ENCODE data around the gene CLN6. TPM values are rescaled to one million over a fixed set of nuclear protein-coding genes. Genes with fewer than 3 reads are reported as not detected.

The CLN6 gene
- total and polyA plus RNA-seq, 9 of the 15 experiments (the other 6 are each of a cell fraction or from before 2014, with no cell fraction given), result 0.71 to 53.3 (median 39.3) TPM

DNA sequence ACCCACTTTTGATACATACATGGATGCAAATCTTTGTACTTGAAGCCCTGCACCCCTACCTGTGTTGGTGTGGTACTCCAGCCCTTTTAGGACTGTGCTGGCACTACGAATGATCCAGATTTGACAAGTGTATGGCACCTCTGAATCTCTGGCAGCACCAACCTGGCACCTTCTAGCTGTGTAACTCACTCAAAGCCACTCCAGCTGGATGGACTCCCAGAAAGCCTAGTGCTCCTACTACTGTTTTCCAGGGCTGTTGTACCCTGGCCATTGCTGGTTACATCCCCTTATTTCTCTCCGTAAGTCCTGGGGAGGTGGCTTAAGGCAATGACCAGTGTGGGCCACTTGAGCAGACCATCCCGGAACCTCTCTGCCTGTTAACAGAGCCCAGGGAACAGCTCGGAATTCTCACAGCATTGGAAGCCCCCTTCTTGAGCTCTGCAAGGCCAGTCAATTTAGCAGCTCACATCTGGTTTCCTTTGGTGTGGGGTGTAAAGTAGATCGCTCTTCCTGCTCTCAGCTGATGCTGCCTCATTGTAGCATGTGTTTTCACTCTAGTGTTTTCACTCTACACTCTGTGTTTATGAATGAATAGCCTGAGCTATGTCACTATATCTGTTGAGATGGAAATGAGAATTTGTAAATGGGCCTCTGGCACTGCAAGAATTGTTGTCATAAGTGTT, 36.6 kb downstream of the CLN6 start:
- no peak overlapping the region for H3K4me2 ChIP-seq (ENCODE audit: insufficient read depth, low read length)
- 84% methylated on average over 5 of the region's 5 CpGs for WGBS (ENCODE audit: insufficient coverage, low coverage, missing lambda C conversion rate)
- H3K9me3 ChIP-seq (replicated peaks; ENCODE audit: control insufficient read depth, insufficient read depth, low read depth, low read length), result no peaks in the 10 kb centered on the region
- H2AFZ ChIP-seq (ENCODE audit: low read depth, low read length), result no peak overlapping the region
- CTCF ChIA-PET (ENCODE audit: low intra/inter-chr PET ratio), result no interaction called here
- no peaks in the 10 kb centered on the region for H4K20me1 ChIP-seq (replicated peaks; ENCODE audit: control insufficient read depth, insufficient read depth, low read length)
- no TSS peak for BruUV-seq (replicated peaks)
- peaks cover 0 to 8% of the 10 kb centered on the region in 2 experiments; a peak in 3 of 5 replicates for H3K4me1 ChIP-seq (replicated peaks in 1 of 2; ENCODE audit: control insufficient read depth in 2 of 2, insufficient read depth in 2 of 2, low read length in 2 of 2)
- no peaks in the 10 kb centered on the region for H3K27me3 ChIP-seq (ENCODE audit: control insufficient read depth in 2 of 2, insufficient read depth in 2 of 2, low read length in 2 of 2)
- FAIRE-seq (no peak), ATAC-seq (no peak), DNase-seq (ENCODE audit: extremely low read depth in 1 of 4, low spot score in 3 of 4) (no peak)
- H3K9me1 ChIP-seq (ENCODE audit: control insufficient read depth, insufficient read depth, low read length), result no peaks in the 10 kb centered on the region
- H3K9ac ChIP-seq (ENCODE audit: insufficient read depth in 1 of 2, low read depth in 2 of 2, low read length in 2 of 2), result no peak overlapping the region
- in situ Hi-C loops (cut with MboI), result no loop called here
- H3K27ac ChIP-seq (ENCODE audit: extremely low read depth, low read depth, low read length), result no peak overlapping the region
- no peak overlapping the region for H3K4me3 ChIP-seq
- H3K79me2 ChIP-seq (ENCODE audit: control insufficient read depth, insufficient read depth, low read length), result no peaks in the 10 kb centered on the region
- POLR2A ChIA-PET, result interaction anchor here (0.5 to 1.5 kb wide), 8 partner anchors 9 to 285 kb away, joined by 3 to 5 read pairs (median 3); partner anchors contain the start of gene CALML4
- peaks cover 80% of the 10 kb centered on the region for H3K36me3 ChIP-seq (ENCODE audit: control insufficient read depth, insufficient read depth, low read length)
- intact Hi-C loops (cut with micrococcal nuclease), result no loop called here
- TF ChIP-seq ADNP (tag; IDR thresholded peaks at IDR 0.05) (no peak), POLR2A (conservative IDR thresholded peaks at IDR 0.05) (peak; percentile 55), PCBP2 (IDR thresholded peaks at IDR 0.05; ENCODE audit: low read depth, low read length, poor library complexity, severe bottlenecking) (no peak), TFAM (CRISPR knock-in tag; conservative IDR thresholded peaks at IDR 0.05) (no peak), CREBBP (IDR thresholded peaks at IDR 0.05; ENCODE audit: low read depth, low read length) (no peak), SUPT5H (IDR thresholded peaks at IDR 0.05) (peak; percentile 42; the same call in 1 of the 2 replicates), L3MBTL2 (IDR thresholded peaks at IDR 0.05) (no peak), NBN (IDR thresholded peaks at IDR 0.05; ENCODE audit: low read depth) (no peak), POLR2AphosphoS2 (IDR thresholded peaks at IDR 0.05; ENCODE audit: low read length) (0 out of 2 replicates have a peak, but pooled peaks have one; percentile 23), POLR2AphosphoS5 (IDR thresholded peaks at IDR 0.05; ENCODE audit: control insufficient read depth, insufficient read depth, low read depth, low read length) (peak; percentile 14; the same call in 1 of the 2 replicates), SMC3 (conservative IDR thresholded peaks at IDR 0.05; ENCODE audit: insufficient read depth, low read depth, low read length) (no peak), WHSC1 (IDR thresholded peaks at IDR 0.05; ENCODE audit: low read length) (no peak), ZKSCAN1 (IDR thresholded peaks at IDR 0.05; ENCODE audit: low read depth, low read length) (no peak), CBFA2T3 (IDR thresholded peaks at IDR 0.05) (no peak), SIN3A (IDR thresholded peaks at IDR 0.05; ENCODE audit: borderline replicate concordance in 2 of 2, control insufficient read depth in 1 of 2, low read depth in 2 of 2, low read length in 2 of 2) (no peak), SRSF9 (IDR thresholded peaks at IDR 0.05; ENCODE audit: borderline replicate concordance, low read depth, low read length) (no peak), ESRRB (CRISPR knock-in tag; IDR thresholded peaks at IDR 0.05; ENCODE audit: borderline replicate concordance) (no peak)
- TF ChIP-seq, protein P1, sequence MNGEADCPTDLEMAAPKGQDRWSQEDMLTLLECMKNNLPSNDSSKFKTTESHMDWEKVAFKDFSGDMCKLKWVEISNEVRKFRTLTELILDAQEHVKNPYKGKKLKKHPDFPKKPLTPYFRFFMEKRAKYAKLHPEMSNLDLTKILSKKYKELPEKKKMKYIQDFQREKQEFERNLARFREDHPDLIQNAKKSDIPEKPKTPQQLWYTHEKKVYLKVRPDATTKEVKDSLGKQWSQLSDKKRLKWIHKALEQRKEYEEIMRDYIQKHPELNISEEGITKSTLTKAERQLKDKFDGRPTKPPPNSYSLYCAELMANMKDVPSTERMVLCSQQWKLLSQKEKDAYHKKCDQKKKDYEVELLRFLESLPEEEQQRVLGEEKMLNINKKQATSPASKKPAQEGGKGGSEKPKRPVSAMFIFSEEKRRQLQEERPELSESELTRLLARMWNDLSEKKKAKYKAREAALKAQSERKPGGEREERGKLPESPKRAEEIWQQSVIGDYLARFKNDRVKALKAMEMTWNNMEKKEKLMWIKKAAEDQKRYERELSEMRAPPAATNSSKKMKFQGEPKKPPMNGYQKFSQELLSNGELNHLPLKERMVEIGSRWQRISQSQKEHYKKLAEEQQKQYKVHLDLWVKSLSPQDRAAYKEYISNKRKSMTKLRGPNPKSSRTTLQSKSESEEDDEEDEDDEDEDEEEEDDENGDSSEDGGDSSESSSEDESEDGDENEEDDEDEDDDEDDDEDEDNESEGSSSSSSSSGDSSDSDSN (IDR thresholded peaks at IDR 0.05; ENCODE audit: borderline replicate concordance in 1 of 2, low read depth in 2 of 2, low read length in 2 of 2), result no peak
- TF ChIP-seq, protein P2, sequence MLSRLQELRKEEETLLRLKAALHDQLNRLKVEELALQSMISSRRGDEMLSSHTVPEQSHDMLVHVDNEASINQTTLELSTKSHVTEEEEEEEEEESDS (CRISPR knock-in tag; IDR thresholded peaks at IDR 0.05), result no peak
- TF ChIP-seq, protein P3, sequence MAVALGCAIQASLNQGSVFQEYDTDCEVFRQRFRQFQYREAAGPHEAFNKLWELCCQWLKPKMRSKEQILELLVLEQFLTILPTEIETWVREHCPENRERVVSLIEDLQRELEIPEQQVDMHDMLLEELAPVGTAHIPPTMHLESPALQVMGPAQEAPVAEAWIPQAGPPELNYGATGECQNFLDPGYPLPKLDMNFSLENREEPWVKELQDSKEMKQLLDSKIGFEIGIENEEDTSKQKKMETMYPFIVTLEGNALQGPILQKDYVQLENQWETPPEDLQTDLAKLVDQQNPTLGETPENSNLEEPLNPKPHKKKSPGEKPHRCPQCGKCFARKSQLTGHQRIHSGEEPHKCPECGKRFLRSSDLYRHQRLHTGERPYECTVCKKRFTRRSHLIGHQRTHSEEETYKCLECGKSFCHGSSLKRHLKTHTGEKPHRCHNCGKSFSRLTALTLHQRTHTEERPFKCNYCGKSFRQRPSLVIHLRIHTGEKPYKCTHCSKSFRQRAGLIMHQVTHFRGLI (CRISPR knock-in tag; IDR thresholded peaks at IDR 0.05), result no peak
